22Rv1 (cell line): Measurements from ENCODE around the gene ALPL.
"Not testable (repeated sequence)": the region's sequence is repeated elsewhere in the genome, so short reads cannot be mapped to it uniquely, and the experiment has no call there.

Source experiments
- CTCF ChIP-seq: fragments of 450-650 bp; IDR thresholded peaks from 2 replicates; pipeline ENCODE4 v1.5.1; 2017; ENCODE audit warnings: mild to moderate bottlenecking
- ZFX ChIP-seq: fragments of 450-650 bp; IDR thresholded peaks from 2 replicates; pipeline ENCODE4 v1.6.1; 2017; ENCODE audit warnings: antibody characterized with exemption, borderline replicate concordance

- TF ChIP-seq CTCF, ZFX: not testable (repeated sequence)
These were observed 41.3 kb upstream of the ALPL start for GRCh38 chr1:21467946-21468345.
